HepG2 (cell line): Measurements from ENCODE around the gene LDHAL6B. TPM values are rescaled to one million over a fixed set of nuclear protein-coding genes. Genes with fewer than 3 reads are reported as not detected.

Source experiments
- DNMT1 ChIP-seq: sonication (generic); formaldehyde crosslinking; IDR thresholded peaks from 2 replicates; pipeline ENCODE4 v1.5.1; 2020; ENCODE audit warnings: mild to moderate bottlenecking, missing genetic modification reagents
- E2F5 ChIP-seq: sonication (generic); formaldehyde crosslinking; conservative IDR thresholded peaks from 2 replicates; pipeline ENCODE4 v1.4.0; 2020; ENCODE audit warnings: missing genetic modification reagents
- ETV6 ChIP-seq: sonication (generic); formaldehyde crosslinking; conservative IDR thresholded peaks from 2 replicates; pipeline ENCODE4 v1.4.0; 2020; ENCODE audit warnings: missing genetic modification reagents
- GABPB1 ChIP-seq: IDR thresholded peaks from 2 replicates; pipeline ENCODE4 v1.6.1; 2016; ENCODE audit warnings: mild to moderate bottlenecking, missing genetic modification reagents, moderate library complexity, missing compliant biosample characterization
- GATAD1 ChIP-seq: IDR thresholded peaks from 2 replicates; pipeline ENCODE4 v1.6.1; 2016; ENCODE audit warnings: missing genetic modification reagents, missing compliant biosample characterization
- HNRNPL ChIP-seq: fragments of 200-400 bp; formaldehyde crosslinking; IDR thresholded peaks from 2 replicates; pipeline ENCODE4 v1.6.1; 2017; ENCODE audit warnings: mild to moderate bottlenecking, low read depth, low read length
- LRRFIP1 ChIP-seq: sonication (generic); formaldehyde crosslinking; conservative IDR thresholded peaks from 2 replicates; pipeline ENCODE4 v1.4.0; 2020; ENCODE audit warnings: missing genetic modification reagents
- NR2C2 ChIP-seq: sonication (generic); formaldehyde crosslinking; IDR thresholded peaks from 2 replicates; pipeline ENCODE4 v1.4.0; 2020; ENCODE audit warnings: missing genetic modification reagents, mild to moderate bottlenecking, moderate library complexity, borderline replicate concordance
- RAD51 ChIP-seq: fragments of 450-650 bp; IDR thresholded peaks from 2 replicates; pipeline ENCODE4 v1.6.1; 2016; ENCODE audit warnings: borderline replicate concordance
- SNAPC2 ChIP-seq: sonication (generic); formaldehyde crosslinking; IDR thresholded peaks from 2 replicates; pipeline ENCODE4 v1.8.1; 2022; ENCODE audit warnings: mild to moderate bottlenecking, missing genetic modification reagents
- STAG1 ChIP-seq: sonication (generic); formaldehyde crosslinking; IDR thresholded peaks from 2 replicates; pipeline ENCODE4 v1.4.0; 2020; ENCODE audit warnings: missing genetic modification reagents
- TCF7L2 ChIP-seq: IDR thresholded peaks from 2 replicates; pipeline ENCODE4 v1.6.1; 2011; ENCODE audit warnings: mild to moderate bottlenecking, low read depth, low read length, moderate library complexity
- ZMAT3 ChIP-seq: sonication (generic); formaldehyde crosslinking; conservative IDR thresholded peaks from 2 replicates; pipeline ENCODE4 v1.7.0; 2021; ENCODE audit warnings: missing genetic modification reagents
- ZNF274 ChIP-seq: sonication (generic); formaldehyde crosslinking; IDR thresholded peaks from 2 replicates; pipeline ENCODE4 v1.5.1; 2020; ENCODE audit warnings: mild to moderate bottlenecking, missing genetic modification reagents
- ZNF614 ChIP-seq: IDR thresholded peaks from 2 replicates; pipeline ENCODE4 v1.6.1; 2018; ENCODE audit warnings: missing biosample characterization, missing genetic modification reagents, inconsistent platforms, borderline replicate concordance
- ZNF615 ChIP-seq: sonication (generic); formaldehyde crosslinking; IDR thresholded peaks from 2 replicates; pipeline ENCODE4 v1.5.0; 2020; ENCODE audit warnings: mild to moderate bottlenecking, missing genetic modification reagents, borderline replicate concordance
- ZNF7 ChIP-seq: IDR thresholded peaks from 2 replicates; pipeline ENCODE4 v1.6.1; 2016; ENCODE audit warnings: missing biosample characterization, missing genetic modification reagents
- ZNF713 ChIP-seq: sonication (generic); formaldehyde crosslinking; IDR thresholded peaks from 2 replicates; pipeline ENCODE4 v1.4.0; 2020; ENCODE audit warnings: mild to moderate bottlenecking, missing genetic modification reagents
- ZNF75D ChIP-seq: sonication (generic); formaldehyde crosslinking; IDR thresholded peaks from 2 replicates; pipeline ENCODE4 v1.8.1; 2023; ENCODE audit warnings: missing genetic modification reagents, mild to moderate bottlenecking, borderline replicate concordance
- polyA plus RNA-seq, 8 experiments: library from polyadenylated mRNA; depleted of rRNA in 3 of 8; stranded (reverse) in 7 of 8; unstranded in 1 of 8; fragments of >200 nt; fragmentation: Illumina TruSeq in 4 of 8; extraction: Trizol in 4 of 8; gene quantifications; 2 replicates each; pipeline versions ENCODE4 v1.2.1 to v1.2.3, GENCODE V29; 2011 to 2016; ENCODE audit warnings: low read depth in 4 of 8, missing spikeins in 1 of 8, mixed read lengths in 1 of 8; ENCODE audit not compliant: insufficient read depth in 1 of 8
- total RNA-seq, 5 experiments: library from RNA; depleted of rRNA; stranded (reverse); fragments of >200 nt; fragmentation: Illumina TruSeq; extraction: Trizol; gene quantifications; 2 replicates each; pipeline ENCODE4 v1.2.3, GENCODE V29; 2016; ENCODE audit warnings: low read depth in 1 of 5
- TF ChIP-seq, protein P1 (sequence below): sonication (generic); formaldehyde crosslinking; IDR thresholded peaks from 2 replicates; pipeline ENCODE4 v1.9.0; 2022; ENCODE audit warnings: missing genetic modification reagents, mild to moderate bottlenecking, borderline replicate concordance
- TF ChIP-seq, protein P2 (sequence below): sonication (generic); formaldehyde crosslinking; IDR thresholded peaks from 2 replicates; pipeline ENCODE4 v1.4.0; 2020; ENCODE audit warnings: missing genetic modification reagents

Gene LDHAL6B
- total and polyA plus RNA-seq, 2 of the 13 experiments (the other 11 are each of a cell fraction or from before 2014, with no cell fraction given) = not detected

DNA sequence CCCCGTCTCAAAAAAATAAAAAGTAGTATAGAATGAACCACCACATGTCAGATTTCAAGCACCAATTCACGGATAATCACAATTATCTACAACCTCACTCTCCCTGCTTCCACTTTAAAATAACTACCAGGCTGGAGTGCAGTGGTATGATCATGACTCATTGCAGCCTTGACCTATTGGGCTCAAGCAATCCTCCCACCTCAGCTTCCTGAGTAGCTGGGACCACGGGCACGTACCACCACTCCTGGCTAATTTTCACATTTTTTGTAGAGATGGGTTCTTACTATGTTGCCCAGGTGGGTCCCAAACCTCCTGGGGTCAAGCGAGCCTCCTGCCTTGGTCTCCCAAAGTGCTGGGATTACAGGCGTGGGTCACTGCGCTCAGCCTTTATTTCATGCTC, 38.1 kb upstream of the LDHAL6B start (continued):
- TF ChIP-seq E2F5 (CRISPR knock-in tag) (no peak), GATAD1 (CRISPR knock-in tag) (no peak), ZNF615 (CRISPR knock-in tag) (no peak), ZNF7 (CRISPR knock-in tag) (no peak), ETV6 (CRISPR knock-in tag) (no peak), ZNF713 (CRISPR knock-in tag) (no peak), STAG1 (CRISPR knock-in tag) (no peak), NR2C2 (CRISPR knock-in tag) (no peak), GABPB1 (CRISPR knock-in tag) (no peak), ZNF274 (no peak), HNRNPL (no peak), SNAPC2 (CRISPR knock-in tag) (no peak), ZNF75D (CRISPR knock-in tag) (no peak), DNMT1 (CRISPR knock-in tag) (no peak), ZNF614 (no peak), ZMAT3 (CRISPR knock-in tag) (no peak), LRRFIP1 (CRISPR knock-in tag) (no peak), RAD51 (no peak), TCF7L2 (no peak)
- TF ChIP-seq, protein P1, sequence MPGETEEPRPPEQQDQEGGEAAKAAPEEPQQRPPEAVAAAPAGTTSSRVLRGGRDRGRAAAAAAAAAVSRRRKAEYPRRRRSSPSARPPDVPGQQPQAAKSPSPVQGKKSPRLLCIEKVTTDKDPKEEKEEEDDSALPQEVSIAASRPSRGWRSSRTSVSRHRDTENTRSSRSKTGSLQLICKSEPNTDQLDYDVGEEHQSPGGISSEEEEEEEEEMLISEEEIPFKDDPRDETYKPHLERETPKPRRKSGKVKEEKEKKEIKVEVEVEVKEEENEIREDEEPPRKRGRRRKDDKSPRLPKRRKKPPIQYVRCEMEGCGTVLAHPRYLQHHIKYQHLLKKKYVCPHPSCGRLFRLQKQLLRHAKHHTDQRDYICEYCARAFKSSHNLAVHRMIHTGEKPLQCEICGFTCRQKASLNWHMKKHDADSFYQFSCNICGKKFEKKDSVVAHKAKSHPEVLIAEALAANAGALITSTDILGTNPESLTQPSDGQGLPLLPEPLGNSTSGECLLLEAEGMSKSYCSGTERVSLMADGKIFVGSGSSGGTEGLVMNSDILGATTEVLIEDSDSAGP (CRISPR knock-in tag) = no peak; the same call in 1 of the 2 replicates
- TF ChIP-seq, protein P2, sequence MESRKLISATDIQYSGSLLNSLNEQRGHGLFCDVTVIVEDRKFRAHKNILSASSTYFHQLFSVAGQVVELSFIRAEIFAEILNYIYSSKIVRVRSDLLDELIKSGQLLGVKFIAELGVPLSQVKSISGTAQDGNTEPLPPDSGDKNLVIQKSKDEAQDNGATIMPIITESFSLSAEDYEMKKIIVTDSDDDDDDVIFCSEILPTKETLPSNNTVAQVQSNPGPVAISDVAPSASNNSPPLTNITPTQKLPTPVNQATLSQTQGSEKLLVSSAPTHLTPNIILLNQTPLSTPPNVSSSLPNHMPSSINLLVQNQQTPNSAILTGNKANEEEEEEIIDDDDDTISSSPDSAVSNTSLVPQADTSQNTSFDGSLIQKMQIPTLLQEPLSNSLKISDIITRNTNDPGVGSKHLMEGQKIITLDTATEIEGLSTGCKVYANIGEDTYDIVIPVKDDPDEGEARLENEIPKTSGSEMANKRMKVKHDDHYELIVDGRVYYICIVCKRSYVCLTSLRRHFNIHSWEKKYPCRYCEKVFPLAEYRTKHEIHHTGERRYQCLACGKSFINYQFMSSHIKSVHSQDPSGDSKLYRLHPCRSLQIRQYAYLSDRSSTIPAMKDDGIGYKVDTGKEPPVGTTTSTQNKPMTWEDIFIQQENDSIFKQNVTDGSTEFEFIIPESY (CRISPR knock-in tag) = no peak
